GM21381 (cell line): Measurements from ENCODE around the gene WWC2.
A peak's percentile ranks its signal among the peaks of the same experiment; 100 is the strongest.
"Not testable (repeated sequence)": the region's sequence is repeated elsewhere in the genome, so short reads cannot be mapped to it uniquely, and the experiment has no call there.

Source experiments
- ATAC-seq: cut with Tn5 transposase; IDR thresholded peaks from one replicate; pipeline ENCODE4 v1.9.1; 2021; ENCODE audit warnings: mild to moderate bottlenecking, moderate library complexity; ENCODE audit not compliant: unreplicated experiment

Gene WWC2

DNA sequence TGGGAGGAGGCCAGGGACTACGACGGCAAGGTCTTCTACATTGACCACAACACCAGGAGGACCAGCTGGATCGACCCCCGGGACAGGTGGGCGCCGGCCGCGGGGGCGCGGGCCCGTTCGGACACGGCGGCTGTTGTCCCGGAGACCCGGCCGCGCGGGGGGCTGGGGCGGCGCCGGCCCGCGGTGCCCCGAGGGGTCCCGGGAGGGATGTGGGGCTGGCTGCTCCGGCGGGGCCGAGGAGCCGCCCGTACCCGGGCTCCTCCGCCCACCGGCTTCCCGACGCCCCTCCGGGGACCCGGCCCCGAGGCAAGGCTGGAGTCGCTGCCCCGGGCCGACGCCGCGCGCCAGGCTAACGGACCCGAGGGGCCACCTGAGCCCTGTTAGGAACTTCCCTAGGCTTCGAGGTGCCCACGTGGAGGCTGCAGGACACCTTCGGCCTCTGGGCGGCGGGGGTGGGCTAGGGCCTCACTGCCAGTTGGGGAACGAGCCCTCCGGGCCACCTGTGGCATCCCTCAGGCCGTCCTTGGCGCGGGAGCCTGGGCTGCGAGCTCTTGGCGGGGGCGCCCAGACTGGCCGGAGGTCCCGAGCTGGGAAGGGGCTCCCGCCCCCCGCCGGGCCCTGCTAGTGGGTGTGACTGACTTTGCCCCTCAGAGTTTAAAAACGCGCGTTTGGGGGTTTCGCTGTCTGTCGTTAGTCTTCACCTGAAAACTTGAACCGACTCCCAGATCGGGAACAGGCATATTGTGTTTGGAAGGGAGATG is 660 bp downstream of the WWC2 start:
- ATAC-seq, result peak; percentile 4

DNA sequence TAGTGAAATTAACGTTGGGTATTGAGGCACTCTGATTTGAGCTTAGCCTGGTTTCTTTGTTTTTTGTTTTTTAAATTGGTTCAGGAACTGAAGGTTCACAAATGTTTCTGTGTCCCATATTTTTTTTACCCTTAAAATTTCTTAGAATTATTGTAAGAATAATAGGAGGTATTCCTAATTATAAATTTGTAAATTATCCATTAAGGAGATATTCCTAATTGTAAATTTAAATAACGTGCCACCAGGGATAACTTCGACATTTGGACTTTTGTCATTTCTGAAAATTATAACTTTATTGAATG is 1.2 kb downstream of the WWC2 start:
- no peak for ATAC-seq

DNA sequence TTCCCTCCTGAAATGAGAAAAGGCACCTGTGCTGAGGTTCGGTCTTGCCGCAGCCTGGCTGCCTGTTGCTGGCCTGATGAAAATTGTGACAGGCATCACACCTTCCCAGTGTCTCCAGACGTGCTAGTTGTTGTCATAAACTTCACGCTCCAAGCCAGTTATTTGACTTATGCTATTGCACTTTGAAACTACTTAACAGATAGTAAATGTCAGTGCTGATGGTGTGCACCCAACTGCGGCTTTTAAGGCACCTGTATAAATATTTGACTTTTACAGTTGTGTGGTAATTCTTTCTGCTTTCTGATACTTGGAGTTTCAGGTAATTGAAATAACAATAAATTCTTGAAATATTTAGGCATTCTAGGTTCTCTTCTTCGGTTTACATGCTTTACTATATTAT is 1.8 kb downstream of the WWC2 start:
- no peak for ATAC-seq

DNA sequence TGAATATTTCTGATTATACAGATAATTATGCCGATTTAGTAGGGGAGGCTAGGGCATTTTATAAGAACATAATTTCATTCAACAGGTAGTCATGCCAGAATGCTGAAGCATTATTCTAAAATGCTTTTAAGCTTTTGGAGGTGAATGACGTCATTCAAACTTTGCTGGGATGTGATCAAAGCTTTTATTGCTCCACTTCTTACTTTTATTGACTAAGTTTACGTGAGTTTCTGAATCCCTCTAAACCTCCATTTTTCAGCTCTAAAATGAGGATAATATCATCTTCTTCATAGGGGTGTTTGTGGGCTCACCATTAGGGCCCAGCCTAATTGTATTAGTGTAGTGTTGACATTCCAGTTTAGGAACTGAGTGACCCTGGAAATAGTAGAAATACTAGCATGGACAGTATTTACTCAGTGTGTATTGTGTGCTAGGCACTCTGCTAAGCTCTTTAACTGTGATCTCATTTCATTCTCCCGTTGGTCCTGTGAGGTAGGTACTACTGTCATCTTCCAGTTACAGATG is 3.0 kb downstream of the WWC2 start:
- ATAC-seq, result no peak

DNA sequence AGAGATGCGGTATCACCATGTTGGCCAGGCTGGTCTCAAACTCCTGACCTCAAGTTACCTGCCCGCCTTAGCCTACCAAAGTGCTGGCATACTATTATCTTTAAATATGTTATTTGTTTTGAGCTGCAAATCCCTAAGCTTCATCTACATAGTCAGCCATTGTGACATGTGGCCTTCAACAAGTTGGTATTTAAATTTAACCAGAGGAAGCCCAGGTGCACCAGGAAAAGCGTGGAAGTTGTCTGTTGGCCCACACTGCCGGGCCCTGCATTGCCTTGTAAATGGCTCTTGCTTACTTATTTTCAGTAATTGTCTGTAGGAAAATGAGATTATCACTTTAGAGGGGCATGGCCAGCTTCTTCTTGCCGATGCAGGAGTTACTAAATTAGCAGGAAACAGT is 6.0 kb downstream of the WWC2 start:
- ATAC-seq, result no peak

DNA sequence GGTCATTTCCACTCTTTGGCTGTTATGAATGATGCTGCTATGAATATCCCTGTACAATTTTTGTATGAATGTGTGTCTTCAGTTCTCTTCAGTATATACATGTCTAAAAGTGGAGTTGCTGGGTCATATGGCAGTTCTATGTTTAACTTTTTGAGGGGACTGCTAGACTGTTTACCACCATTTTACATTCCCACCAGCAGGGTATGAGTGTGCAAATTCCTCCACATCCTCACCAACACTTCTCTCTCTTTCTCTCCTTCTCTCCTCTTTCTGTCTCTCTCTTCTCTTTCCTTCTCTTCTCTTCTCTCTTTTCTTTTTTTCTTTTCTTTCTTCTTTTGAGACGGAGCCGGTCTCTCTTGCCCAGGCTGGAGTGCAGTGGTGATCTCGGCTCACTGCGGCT is 7.8 kb downstream of the WWC2 start:
- no peak for ATAC-seq

DNA sequence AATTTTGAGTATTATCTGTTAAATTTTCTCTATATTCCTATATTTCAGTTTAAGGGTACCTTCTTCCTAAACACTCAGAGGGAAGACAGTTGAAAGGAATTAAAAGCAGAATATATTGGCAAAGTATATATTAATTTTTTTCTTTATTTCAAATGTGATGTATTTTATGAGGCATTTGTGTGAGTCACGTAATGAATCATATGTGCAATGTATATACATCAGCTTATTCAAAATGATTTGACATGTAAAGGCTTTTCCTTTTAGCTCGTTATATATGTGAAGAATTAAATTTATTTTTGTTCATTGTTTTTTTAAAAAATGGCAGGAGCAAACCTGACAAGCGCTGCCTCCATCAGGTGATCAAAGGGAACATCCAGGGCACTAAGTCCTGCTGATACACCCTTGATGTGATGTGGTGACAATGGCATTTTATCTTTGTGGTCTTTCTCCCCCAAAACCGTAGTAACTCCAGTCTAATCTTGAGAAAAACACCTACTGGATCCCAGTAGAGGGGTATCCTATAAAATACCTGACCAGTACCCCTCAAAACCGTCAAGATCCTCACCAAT is 8.9 kb downstream of the WWC2 start:
- ATAC-seq, result no peak

DNA sequence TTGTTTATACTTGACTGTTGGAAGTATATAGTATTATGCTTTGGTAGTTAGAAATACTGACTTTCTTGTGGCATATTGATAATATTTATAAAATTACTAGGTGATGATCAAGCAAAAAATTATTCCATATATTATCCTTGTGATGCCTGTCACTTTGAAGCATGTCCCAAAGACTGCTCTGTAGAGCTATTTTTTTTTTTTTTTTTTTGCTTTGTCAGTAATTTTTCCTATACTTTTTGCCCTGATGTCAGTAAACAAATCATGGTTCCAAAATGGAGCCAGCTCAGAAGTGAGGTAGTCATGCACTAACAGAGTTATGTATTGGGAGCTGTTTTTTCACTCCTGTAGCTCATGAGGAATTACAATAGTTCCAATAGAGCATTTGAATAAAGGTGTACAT is 11.2 kb downstream of the WWC2 start:
- ATAC-seq, result no peak

GRCh38 chr4:183111452-183111885 is 12.4 kb downstream of the WWC2 start:
- ATAC-seq, result no peak

DNA sequence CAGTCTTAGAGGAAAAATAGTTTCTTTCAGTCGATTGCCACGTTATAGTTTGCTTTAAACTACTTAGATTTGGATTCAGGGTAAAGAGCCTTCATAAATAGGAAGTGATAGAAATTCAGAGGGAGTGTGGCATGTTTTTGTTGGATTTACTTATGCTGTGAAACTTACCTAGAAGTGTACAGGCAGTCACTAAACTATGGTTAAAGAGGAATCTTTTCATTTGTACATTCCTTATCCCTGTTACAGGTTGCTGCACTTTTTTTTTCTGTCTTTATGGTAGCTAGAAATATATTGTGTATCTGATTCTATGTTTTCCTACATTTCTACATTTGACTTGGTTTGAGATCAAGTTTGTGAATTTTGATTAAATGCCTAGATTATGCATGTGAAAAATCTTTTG is 19.1 kb downstream of the WWC2 start:
- ATAC-seq, result no peak

DNA sequence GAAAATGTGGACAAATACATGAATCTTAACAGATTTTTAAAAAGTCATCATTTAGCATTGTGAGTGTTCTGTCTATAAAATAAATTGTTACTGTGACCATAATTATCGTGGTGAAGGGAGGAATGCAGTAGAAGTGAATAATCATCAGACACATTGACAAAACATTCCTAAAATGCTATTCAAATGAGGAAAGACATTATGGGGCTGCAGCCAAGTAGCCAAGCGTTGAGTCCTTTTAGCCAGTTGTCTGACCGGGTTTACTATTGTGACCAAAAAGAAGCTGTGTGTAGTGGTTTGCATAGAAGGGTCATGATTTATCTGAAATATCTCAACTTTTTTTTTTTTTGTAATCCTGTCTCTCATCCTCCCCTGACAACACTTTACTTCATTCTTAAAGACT is 19.5 kb downstream of the WWC2 start:
- ATAC-seq, result no peak

DNA sequence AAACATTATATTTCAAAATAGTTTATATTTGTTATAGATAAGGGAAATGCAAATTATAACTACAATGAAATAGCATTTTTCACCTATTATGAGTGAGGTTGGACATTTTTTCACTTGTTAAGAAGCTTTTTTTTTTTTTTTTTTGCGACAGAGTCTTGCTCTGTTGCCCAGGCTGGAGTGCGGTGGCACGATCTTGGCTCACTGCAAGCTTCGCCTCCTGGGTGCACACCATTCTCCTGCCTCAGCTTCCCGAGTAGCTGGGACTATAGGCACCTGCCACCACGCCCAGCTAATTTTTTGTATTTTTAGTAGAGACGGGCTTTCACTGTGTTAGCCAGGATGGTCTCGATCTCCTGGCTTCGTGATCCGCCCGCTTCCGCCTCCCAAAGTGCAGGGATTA is 22.6 kb downstream of the WWC2 start:
- ATAC-seq, result not testable (repeated sequence)

DNA sequence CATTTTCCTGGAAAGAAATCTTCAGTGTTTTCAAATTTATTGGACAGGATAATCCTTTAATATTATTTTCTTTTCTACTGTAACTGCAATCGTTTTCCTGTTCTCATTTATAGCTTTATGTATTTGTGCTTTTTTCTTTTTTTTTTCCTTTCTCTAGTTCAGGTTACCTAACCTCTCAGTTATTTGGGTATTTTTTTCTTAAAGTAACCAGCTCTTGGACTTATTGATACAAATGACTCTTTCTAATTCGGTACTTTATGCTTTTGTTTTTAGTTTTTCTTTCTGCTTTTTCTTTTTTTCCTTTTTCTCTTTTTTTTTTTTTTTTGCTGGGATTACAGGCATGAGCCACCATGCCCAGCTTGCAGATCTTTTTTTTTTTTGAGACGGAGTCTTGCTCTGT is 25.2 kb downstream of the WWC2 start:
- ATAC-seq, result no peak

DNA sequence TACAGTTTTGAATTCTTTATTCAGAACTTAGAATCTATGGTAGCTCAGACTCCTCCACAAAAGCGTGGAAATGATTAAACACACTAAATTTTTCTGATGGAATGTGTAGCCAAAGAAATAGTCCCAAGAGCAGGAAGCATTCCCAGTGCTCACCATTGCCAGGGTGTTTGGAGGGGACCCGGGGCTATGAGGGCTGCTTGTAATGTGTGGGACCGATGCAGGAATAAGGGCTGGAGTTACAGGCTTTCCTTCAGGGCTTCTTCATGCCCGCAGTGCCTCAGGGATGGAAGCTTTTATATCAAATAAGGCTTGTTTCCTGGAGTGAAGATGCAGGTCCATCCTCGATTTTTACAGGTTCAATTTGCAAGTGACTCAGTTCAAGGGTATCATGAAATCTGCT is 25.8 kb downstream of the WWC2 start:
- no peak for ATAC-seq

GRCh38 chr4:183129125-183129524 is 30.1 kb downstream of the WWC2 start:
- no peak for ATAC-seq

DNA sequence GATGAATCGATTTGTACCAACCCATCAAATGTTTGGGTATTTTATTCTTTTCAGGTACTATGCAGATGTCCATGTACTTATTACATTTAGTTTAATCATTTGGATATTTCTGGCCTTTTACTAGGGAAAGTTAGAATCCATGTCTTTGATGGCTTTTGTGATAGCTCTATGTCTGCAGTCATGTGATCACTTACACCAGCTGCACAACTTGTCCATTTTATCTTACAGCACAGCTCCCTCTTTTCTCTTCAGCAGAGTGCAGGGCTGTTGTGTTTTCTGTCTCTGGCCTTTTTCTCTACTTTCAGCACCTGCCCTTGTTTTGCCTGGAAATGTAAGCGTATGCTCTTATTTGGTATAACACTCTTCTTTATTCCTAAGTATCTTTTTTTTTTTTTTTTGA is 30.6 kb downstream of the WWC2 start:
- no peak for ATAC-seq

GRCh38 chr4:183130328-183131155 is 31.5 kb downstream of the WWC2 start:
- ATAC-seq, result no peak

GRCh38 chr4:183132081-183132480 is 33.0 kb downstream of the WWC2 start:
- ATAC-seq, result no peak

DNA sequence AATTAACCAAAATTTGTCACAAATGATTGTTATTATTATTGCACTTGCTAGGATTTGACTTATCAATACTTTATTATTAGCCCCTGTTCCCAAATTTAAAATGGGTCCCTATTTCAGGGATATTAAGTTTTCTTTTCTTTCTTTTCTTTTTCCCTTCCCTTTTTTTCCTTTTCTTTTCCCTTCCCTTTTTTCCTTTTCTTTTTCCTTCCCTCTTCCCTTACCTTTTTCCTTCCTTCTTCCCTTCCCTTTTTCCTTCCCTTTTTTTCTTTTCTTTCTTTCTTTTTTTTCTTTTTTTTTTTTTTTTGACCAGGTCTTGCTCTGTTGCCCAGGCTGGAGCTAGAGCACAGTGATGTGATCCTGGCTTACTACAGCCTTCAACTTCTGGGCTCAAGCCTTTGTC is 33.8 kb downstream of the WWC2 start:
- no peak for ATAC-seq

DNA sequence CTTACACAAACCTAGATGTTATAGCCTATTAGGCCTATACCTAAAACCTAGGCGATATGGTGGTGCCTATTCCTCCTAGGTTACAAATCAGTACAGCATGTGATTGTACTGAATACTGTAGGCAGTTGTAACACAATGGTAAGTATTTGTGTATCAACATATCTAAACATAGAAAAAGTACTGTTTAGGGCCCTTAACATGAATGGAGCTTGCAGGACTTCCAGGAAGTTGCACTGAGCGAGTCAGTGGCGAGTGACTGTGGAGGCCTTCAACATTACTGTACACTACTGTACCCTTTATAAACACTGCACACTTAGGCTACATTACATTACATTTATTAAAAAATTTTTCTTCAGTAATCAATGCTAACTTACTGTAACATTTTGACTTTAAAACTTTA is 37.8 kb downstream of the WWC2 start:
- ATAC-seq, result no peak

DNA sequence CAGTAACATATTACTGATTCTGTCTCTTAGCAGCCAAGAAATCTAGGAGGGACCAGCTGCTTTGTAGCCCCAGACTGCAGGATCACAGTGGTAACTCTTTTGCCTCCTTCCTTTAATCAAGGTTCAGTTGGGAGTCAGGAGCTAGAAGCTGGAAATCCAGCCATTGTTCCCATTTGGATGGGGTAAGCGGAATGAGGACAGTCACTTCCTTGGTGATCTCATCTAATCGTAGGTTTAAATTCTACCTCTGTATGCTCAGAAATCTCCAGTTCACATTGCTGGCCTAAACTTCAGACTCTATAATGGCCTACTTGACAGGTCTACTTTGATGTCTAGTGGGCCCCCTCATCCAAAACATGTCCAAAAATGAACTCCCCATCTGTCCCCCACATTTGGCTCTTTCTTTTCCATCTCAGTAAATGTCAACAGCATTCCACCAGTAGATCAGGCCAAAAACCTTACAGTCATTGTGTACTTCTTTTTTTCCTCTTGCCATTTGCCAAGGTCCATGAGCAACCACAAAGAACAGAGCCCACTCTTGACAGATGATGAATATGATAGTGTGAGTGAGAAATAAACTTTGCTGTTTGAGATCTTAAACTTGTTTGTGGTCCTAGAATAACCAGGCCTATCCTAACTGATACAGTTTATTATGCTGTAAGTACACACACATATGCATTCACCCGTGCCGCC is 40.1 kb downstream of the WWC2 start:
- ATAC-seq, result no peak
